ENCODE measurements around the gene REL. TPM values are rescaled to one million over a fixed set of nuclear protein-coding genes. Genes with fewer than 3 reads are reported as not detected.

Gene REL
- polyA plus RNA-seq = 1 to 10 TPM; 1.8 to 8.5 (median 6.3) TPM

- peak within 1 kb of the TSS; percentile 96 for H3K27ac ChIP-seq (ENCODE audit: low read depth, low read length)
- WGBS, 3 donors = 0% methylated on average over 51 to 90 of the region's 90 CpGs
Measured at GRCh38 chr2:60881047-60881932, at the start of gene REL. TSS of gene REL (plus strand) at chr2:60881574. CDS start at chr2:60881841, 267 bp downstream.

- H3K27ac ChIP-seq (ENCODE audit: low read depth, low read length) = no peak overlapping the region
Measured at GRCh38 chr2:60831921-60832320, 49.5 kb upstream of the REL start.

GRCh38 chr2:60832621-60833020 is 48.8 kb upstream of the REL start:
- 40 to 57% (median 52%) methylated on average over 2 of the region's 2 CpGs for WGBS, 3 donors
- H3K27ac ChIP-seq (ENCODE audit: low read depth, low read length) = no peak overlapping the region

- WGBS, 3 donors = 37 to 40% (median 38%) methylated on average over 2 of the region's 2 CpGs
Measured at GRCh38 chr2:60834270-60834717, 47.1 kb upstream of the REL start.

GRCh38 chr2:60836491-60836890 is 44.9 kb upstream of the REL start:
- no peak overlapping the region for H3K27ac ChIP-seq (ENCODE audit: low read depth, low read length)
- 62 to 77% (median 74%) methylated on average over 3 of the region's 3 CpGs for WGBS, 3 donors

More at GRCh38 chr2:60834270-60834717, 47.1 kb upstream of the REL start:
- H3K27ac ChIP-seq (ENCODE audit: low read depth, low read length) = no peak overlapping the region

- no peak overlapping the region for H3K27ac ChIP-seq (ENCODE audit: low read depth, low read length)
- 59 to 79% (median 62%) methylated on average over 1 of the region's 1 CpG for WGBS, 3 donors
Measured at GRCh38 chr2:60837123-60837522, 44.3 kb upstream of the REL start.

- WGBS, 3 donors = 73 to 81% (median 79%) methylated on average over 3 of the region's 3 CpGs
- no peak overlapping the region for H3K27ac ChIP-seq (ENCODE audit: low read depth, low read length)
Measured at GRCh38 chr2:60838481-60838880, 42.9 kb upstream of the REL start.

GRCh38 chr2:60839126-60839813 is 42.1 kb upstream of the REL start:
- H3K27ac ChIP-seq (ENCODE audit: low read depth, low read length) = no peak overlapping the region
- 88 to 90% (median 89%) methylated on average over 9 of the region's 9 CpGs for WGBS, 3 donors

GRCh38 chr2:60840880-60841279 is 40.5 kb upstream of the REL start:
- H3K27ac ChIP-seq (ENCODE audit: low read depth, low read length) = no peak overlapping the region
- WGBS, 3 donors = 53 to 76% (median 60%) methylated on average over 7 of the region's 7 CpGs

GRCh38 chr2:60843006-60843405 is 38.4 kb upstream of the REL start:
- H3K27ac ChIP-seq (ENCODE audit: low read depth, low read length) = no peak overlapping the region
- 82 to 90% (median 87%) methylated on average over 6 of the region's 6 CpGs for WGBS, 3 donors

- H3K27ac ChIP-seq (ENCODE audit: low read depth, low read length) = no peak overlapping the region
- 88 to 89% (median 88%) methylated on average over 2 of the region's 2 CpGs for WGBS, 3 donors
Measured at GRCh38 chr2:60844105-60844504, 37.3 kb upstream of the REL start.

- WGBS, 3 donors = 67 to 82% (median 79%) methylated on average over 6 of the region's 6 CpGs
- no peak overlapping the region for H3K27ac ChIP-seq (ENCODE audit: low read depth, low read length)
Measured at GRCh38 chr2:60847854-60848253, 33.5 kb upstream of the REL start.

- H3K27ac ChIP-seq (ENCODE audit: low read depth, low read length) = no peak overlapping the region
- WGBS, 3 donors = 82 to 96% (median 88%) methylated on average over 3 of the region's 3 CpGs
Measured at GRCh38 chr2:60849187-60849586, 32.2 kb upstream of the REL start.

- H3K27ac ChIP-seq (ENCODE audit: low read depth, low read length) = no peak overlapping the region
- WGBS, 3 donors = 64 to 80% (median 65%) methylated on average over 8 of the region's 8 CpGs
Measured at GRCh38 chr2:60852282-60852860, 29.0 kb upstream of the REL start.

- H3K27ac ChIP-seq (ENCODE audit: low read depth, low read length) = no peak overlapping the region
- 78 to 96% (median 95%) methylated on average over 2 of the region's 2 CpGs for WGBS, 3 donors
Measured at GRCh38 chr2:60853531-60853930, 27.8 kb upstream of the REL start.

GRCh38 chr2:60855989-60856669 is 25.2 kb upstream of the REL start:
- no peak overlapping the region for H3K27ac ChIP-seq (ENCODE audit: low read depth, low read length)
- 74 to 82% (median 77%) methylated on average over 5 of the region's 5 CpGs for WGBS, 3 donors

GRCh38 chr2:60857056-60857455 is 24.3 kb upstream of the REL start:
- H3K27ac ChIP-seq (ENCODE audit: low read depth, low read length) = no peak overlapping the region
- 72 to 96% (median 74%) methylated on average over 4 of the region's 4 CpGs for WGBS, 3 donors

GRCh38 chr2:60858897-60859311 is 22.5 kb upstream of the REL start:
- H3K27ac ChIP-seq (ENCODE audit: low read depth, low read length) = no peak overlapping the region
- WGBS, 3 donors = 62 to 94% (median 93%) methylated on average over 3 of the region's 3 CpGs

- no peak overlapping the region for H3K27ac ChIP-seq (ENCODE audit: low read depth, low read length)
- WGBS, 3 donors = 77 to 81% (median 78%) methylated on average over 5 of the region's 5 CpGs
Measured at GRCh38 chr2:60861736-60862135, 19.6 kb upstream of the REL start.

Data from adipose tissue (tissue), 3 donors.